Astrocyte (in vitro differentiated cells and primary cell): ENCODE data around the gene METTL15. TPM values are rescaled to one million over a fixed set of nuclear protein-coding genes. Genes with fewer than 3 reads are reported as not detected.
"Not testable (repeated sequence)": the region's sequence is repeated elsewhere in the genome, so short reads cannot be mapped to it uniquely, and the experiment has no call there.

Source experiments
- DNase-seq: peaks from one replicate; pipeline ENCODE4 v3.0.0-alpha.2; 2010; ENCODE audit warnings: low read depth
- FAIRE-seq: peaks from 2 replicates; lab custom pipeline; 2011; peaks lifted over from hg19 to GRCh38; lab: Jason Lieb, UNC
- H2AFZ ChIP-seq: 2 replicates; pipeline ENCODE4 v1.6.0; 2012; ENCODE audit warnings: low read depth, low read length, inconsistent platforms
- H3K27ac ChIP-seq: 2 replicates; pipeline ENCODE4 v1.5.1; 2011; ENCODE audit warnings: low read depth, low read length, inconsistent platforms
- H3K27me3 ChIP-seq: 2 replicates; pipeline ENCODE4 v1.6.0; 2011; ENCODE audit warnings: low read length, inconsistent platforms; ENCODE audit not compliant: insufficient read depth
- H3K36me3 ChIP-seq: 2 replicates; pipeline ENCODE4 v1.5.1; 2011; ENCODE audit warnings: low read length, inconsistent platforms; ENCODE audit not compliant: insufficient read depth
- H3K4me1 ChIP-seq: 2 replicates; pipeline ENCODE4 v1.5.1; 2011; ENCODE audit warnings: low read length, inconsistent platforms; ENCODE audit not compliant: insufficient read depth
- H3K4me2 ChIP-seq: 2 replicates; pipeline ENCODE4 v1.6.0; 2012; ENCODE audit warnings: low read length, inconsistent platforms
- H3K4me3 ChIP-seq: 2 replicates; pipeline ENCODE4 v1.5.1; 2011; ENCODE audit warnings: low read depth, mild to moderate bottlenecking, low read length, inconsistent platforms; ENCODE audit not compliant: insufficient read depth
- H3K79me2 ChIP-seq: 2 replicates; pipeline ENCODE4 v1.6.0; 2012; ENCODE audit warnings: mild to moderate bottlenecking, low read length, inconsistent platforms; ENCODE audit not compliant: insufficient read depth
- H3K9ac ChIP-seq: 2 replicates; pipeline ENCODE4 v1.6.0; 2012; ENCODE audit warnings: mild to moderate bottlenecking, low read length, inconsistent platforms
- H3K9me3 ChIP-seq: 2 replicates; pipeline ENCODE4 v1.5.1; 2012; ENCODE audit warnings: low read depth, mild to moderate bottlenecking, low read length, inconsistent platforms; ENCODE audit not compliant: insufficient read depth
- H4K20me1 ChIP-seq: 2 replicates; pipeline ENCODE4 v1.6.0; 2012; ENCODE audit warnings: low read length, inconsistent platforms; ENCODE audit not compliant: insufficient read depth
- H3K27ac Mint-ChIP-seq: one replicate; pipeline ENCODE4 v1.8.0; 2021; ENCODE audit warnings: mild to moderate bottlenecking, mixed read lengths; ENCODE audit not compliant: unreplicated experiment
- H3K27me3 Mint-ChIP-seq: one replicate; pipeline ENCODE4 v1.8.0; 2021; ENCODE audit warnings: low read depth, mixed read lengths; ENCODE audit not compliant: unreplicated experiment
- H3K36me3 Mint-ChIP-seq: one replicate; pipeline ENCODE4 v1.8.0; 2021; ENCODE audit warnings: low read depth, mixed read lengths; ENCODE audit not compliant: unreplicated experiment
- H3K4me1 Mint-ChIP-seq: one replicate; pipeline ENCODE4 v1.8.0; 2021; ENCODE audit warnings: low read depth, mixed read lengths; ENCODE audit not compliant: unreplicated experiment
- H3K4me3 Mint-ChIP-seq: one replicate; pipeline ENCODE4 v1.8.0; 2021; ENCODE audit warnings: mild to moderate bottlenecking, moderate library complexity, mixed read lengths; ENCODE audit not compliant: unreplicated experiment
- H3K9me3 Mint-ChIP-seq: one replicate; pipeline ENCODE4 v1.8.0; 2021; ENCODE audit warnings: mild to moderate bottlenecking, mixed read lengths; ENCODE audit not compliant: unreplicated experiment
- CTCF ChIP-seq: IDR thresholded peaks from 2 replicates; pipeline ENCODE4 v1.5.1; 2011; ENCODE audit warnings: low read depth, mild to moderate bottlenecking, inconsistent platforms, low read length, moderate library complexity; ENCODE audit not compliant: insufficient read depth
- EZH2 ChIP-seq: IDR thresholded peaks from 2 replicates; pipeline ENCODE4 v1.6.1; 2012; ENCODE audit warnings: mild to moderate bottlenecking, low read length, inconsistent platforms; ENCODE audit not compliant: insufficient read depth
- total RNA-seq: library from RNA; stranded (reverse); gene quantifications from 2 replicates; pipeline ENCODE4 v1.2.1, GENCODE V29; 2021

METTL15 gene
- total RNA-seq, 1 donor from 2014 or later: 10.8 TPM

- Mint-ChIP-seq H3K4me1 (no peaks in the 10 kb centered on the region), H3K4me3 (no peak overlapping the region), H3K36me3 (peaks cover 6% of the 10 kb centered on the region), H3K9me3 (peaks cover 2% of the 10 kb centered on the region), H3K27me3 (no peaks in the 10 kb centered on the region), H3K27ac (no peak overlapping the region)
- DNase-seq: no peak
- Histone ChIP-seq H3K4me1 (no peaks in the 10 kb centered on the region), H2AFZ (no peak overlapping the region), H4K20me1 (no peaks in the 10 kb centered on the region), H3K4me3 (no peak overlapping the region), H3K27ac (no peak overlapping the region), H3K9me3 (peaks cover 5% of the 10 kb centered on the region), H3K9ac (no peak overlapping the region), H3K79me2 (no peaks in the 10 kb centered on the region), H3K36me3 (no peaks in the 10 kb centered on the region), H3K4me2 (no peak overlapping the region), H3K27me3 (no peaks in the 10 kb centered on the region)
- FAIRE-seq: no peak
- TF ChIP-seq EZH2 (no peak), CTCF (no peak)
Observed at GRCh38 chr11:28176351-28176750, 68.2 kb downstream of the METTL15 start.

- TF ChIP-seq CTCF: no peak
- no peak for TF ChIP-seq EZH2
- Histone ChIP-seq H3K27me3 (no peaks in the 10 kb centered on the region), H2AFZ (no peak overlapping the region), H3K4me1 (no peaks in the 10 kb centered on the region), H3K9ac (no peak overlapping the region), H3K27ac (no peak overlapping the region), H3K79me2 (no peaks in the 10 kb centered on the region), H3K4me2 (no peak overlapping the region), H3K4me3 (no peak overlapping the region), H3K36me3 (no peaks in the 10 kb centered on the region), H4K20me1 (no peaks in the 10 kb centered on the region), H3K9me3 (no peaks in the 10 kb centered on the region)
- Mint-ChIP-seq H3K9me3 (peaks cover 5% of the 10 kb centered on the region), H3K27ac (no peak overlapping the region), H3K4me3 (no peak overlapping the region), H3K36me3 (peaks cover 4% of the 10 kb centered on the region), H3K4me1 (no peaks in the 10 kb centered on the region), H3K27me3 (no peaks in the 10 kb centered on the region)
- DNase-seq (no peak), FAIRE-seq (peak; percentile 50)
Observed at GRCh38 chr11:28195449-28195848, 87.3 kb downstream of the METTL15 start.

GRCh38 chr11:28209906-28210305, 101.7 kb downstream of the METTL15 start:
- H3K36me3 Mint-ChIP-seq: no peaks in the 10 kb centered on the region
- no peaks in the 10 kb centered on the region for H3K27me3 ChIP-seq
- H3K4me2 ChIP-seq: no peak overlapping the region
- H3K9me3 Mint-ChIP-seq: peaks cover 3% of the 10 kb centered on the region
- H3K27ac ChIP-seq: no peak overlapping the region
- no peak overlapping the region for H3K27ac Mint-ChIP-seq
- no peaks in the 10 kb centered on the region for H3K27me3 Mint-ChIP-seq
- H3K4me3 ChIP-seq: no peak overlapping the region
- FAIRE-seq: no peak
- no peak overlapping the region for H3K9ac ChIP-seq
- TF ChIP-seq CTCF (no peak), EZH2 (no peak)
- H2AFZ ChIP-seq: no peak overlapping the region
- no peaks in the 10 kb centered on the region for H3K4me1 Mint-ChIP-seq
- H3K4me1 ChIP-seq: no peaks in the 10 kb centered on the region
- no peak overlapping the region for H3K4me3 Mint-ChIP-seq
- DNase-seq: no peak
- no peaks in the 10 kb centered on the region for H3K79me2 ChIP-seq
- H3K9me3 ChIP-seq: no peaks in the 10 kb centered on the region
- no peaks in the 10 kb centered on the region for H4K20me1 ChIP-seq
- H3K36me3 ChIP-seq: no peaks in the 10 kb centered on the region

GRCh38 chr11:28222063-28222462, 113.9 kb downstream of the METTL15 start:
- not testable (repeated sequence) for H3K27ac ChIP-seq, H4K20me1 ChIP-seq, H3K4me1 Mint-ChIP-seq, H3K4me3 ChIP-seq, H3K79me2 ChIP-seq, H3K9me3 ChIP-seq, H3K9me3 Mint-ChIP-seq, H3K36me3 ChIP-seq, H3K4me3 Mint-ChIP-seq, H3K27ac Mint-ChIP-seq, H3K4me2 ChIP-seq, H3K4me1 ChIP-seq, H3K36me3 Mint-ChIP-seq, H3K9ac ChIP-seq, H3K27me3 ChIP-seq, H3K27me3 Mint-ChIP-seq, H2AFZ ChIP-seq, DNase-seq, FAIRE-seq
